ENCODE data around the gene VPS37C.
"Not testable (repeated sequence)": the region's sequence is repeated elsewhere in the genome, so short reads cannot be mapped to it uniquely, and the experiment has no call there.

Gene VPS37C

GRCh38 chr11:61103851-61104423 lies 57.3 kb downstream of the VPS37C start:
- H3K27ac ChIP-seq (replicated peaks) = no peak overlapping the region
- H3K4me3 ChIP-seq (replicated peaks; ENCODE audit: insufficient read depth, low read length) = no peak overlapping the region
- TF ChIP-seq CTCF (IDR thresholded peaks at IDR 0.05; ENCODE audit: insufficient read depth, low read length) = no peak
- TF ChIP-seq POLR2AphosphoS5 (IDR thresholded peaks at IDR 0.05; ENCODE audit: low read depth) = no peak
- no peak for TF ChIP-seq REST (IDR thresholded peaks at IDR 0.05; ENCODE audit: insufficient replicate concordance, low read depth)
- no peak for TF ChIP-seq SPI1 (IDR thresholded peaks at IDR 0.05; ENCODE audit: borderline replicate concordance, low read depth)
- no peak for TF ChIP-seq GABPA (IDR thresholded peaks at IDR 0.05; ENCODE audit: low read depth)
- DNase-seq (ENCODE audit: low read depth in 1 of 2, low spot score in 1 of 2) = no peak
- no peaks in the 10 kb centered on the region for H3K27me3 ChIP-seq (ENCODE audit: insufficient read depth, poor library complexity, severe bottlenecking)

GRCh38 chr11:61102667-61103571 lies 58.3 kb downstream of the VPS37C start:
- TF ChIP-seq CTCF (IDR thresholded peaks at IDR 0.05; ENCODE audit: insufficient read depth, low read length) (no peak), SPI1 (IDR thresholded peaks at IDR 0.05; ENCODE audit: borderline replicate concordance, low read depth) (no peak), GABPA (IDR thresholded peaks at IDR 0.05; ENCODE audit: low read depth) (no peak), REST (IDR thresholded peaks at IDR 0.05; ENCODE audit: insufficient replicate concordance, low read depth) (no peak), POLR2AphosphoS5 (IDR thresholded peaks at IDR 0.05; ENCODE audit: low read depth) (no peak)
- Histone ChIP-seq H3K4me3 (replicated peaks; ENCODE audit: insufficient read depth, low read length) (no peak overlapping the region), H3K27ac (replicated peaks) (no peak overlapping the region), H3K27me3 (ENCODE audit: insufficient read depth, poor library complexity, severe bottlenecking) (no peaks in the 10 kb centered on the region)
- no peak for DNase-seq (ENCODE audit: low read depth in 1 of 2, low spot score in 1 of 2)

GRCh38 chr11:61098778-61099177 lies 62.4 kb downstream of the VPS37C start:
- DNase-seq (ENCODE audit: low read depth in 1 of 2, low spot score in 1 of 2) = no peak
- H3K27ac ChIP-seq (replicated peaks) = no peak overlapping the region
- no peak overlapping the region for H3K4me3 ChIP-seq (replicated peaks; ENCODE audit: insufficient read depth, low read length)
- no peak for TF ChIP-seq POLR2AphosphoS5 (IDR thresholded peaks at IDR 0.05; ENCODE audit: low read depth)
- TF ChIP-seq REST (IDR thresholded peaks at IDR 0.05; ENCODE audit: insufficient replicate concordance, low read depth) = no peak
- no peak for TF ChIP-seq CTCF (IDR thresholded peaks at IDR 0.05; ENCODE audit: insufficient read depth, low read length)
- TF ChIP-seq SPI1 (IDR thresholded peaks at IDR 0.05; ENCODE audit: borderline replicate concordance, low read depth) = no peak
- TF ChIP-seq GABPA (IDR thresholded peaks at IDR 0.05; ENCODE audit: low read depth) = no peak
- H3K27me3 ChIP-seq (ENCODE audit: insufficient read depth, poor library complexity, severe bottlenecking) = no peaks in the 10 kb centered on the region

GRCh38 chr11:61098261-61098660 lies 63.0 kb downstream of the VPS37C start:
- not testable (repeated sequence) for H3K27me3 ChIP-seq (ENCODE audit: insufficient read depth, poor library complexity, severe bottlenecking); H3K4me3 ChIP-seq (replicated peaks; ENCODE audit: insufficient read depth, low read length); DNase-seq (ENCODE audit: low read depth in 1 of 2, low spot score in 1 of 2)

More at GRCh38 chr11:61098261-61098660, 63.0 kb downstream of the VPS37C start:
- not testable (repeated sequence) for H3K27ac ChIP-seq (replicated peaks)

Measured in HL-60 (cell line).